Mucosa of stomach (tissue), 1 donor: ENCODE results near the gene PELO.

ENCODE experiments used
- H3K27me3 ChIP-seq: one replicate; pipeline ENCODE4 v1.7.0; 2013; ENCODE audit warnings: mild to moderate bottlenecking, low read length; ENCODE audit not compliant: control insufficient read depth, insufficient read depth
- H3K36me3 ChIP-seq: one replicate; pipeline ENCODE4 v1.7.0; 2013; ENCODE audit warnings: low read length; ENCODE audit not compliant: control insufficient read depth, insufficient read depth
- H3K4me1 ChIP-seq: one replicate; pipeline ENCODE4 v1.7.0; 2013; ENCODE audit warnings: mild to moderate bottlenecking, low read length; ENCODE audit not compliant: control insufficient read depth, insufficient read depth
- H3K4me3 ChIP-seq: one replicate; pipeline ENCODE4 v1.7.0; 2013; ENCODE audit warnings: low read length
- H3K9ac ChIP-seq: one replicate; pipeline ENCODE4 v1.7.0; 2013; ENCODE audit warnings: mild to moderate bottlenecking, low read length, moderate library complexity
- H3K9me3 ChIP-seq: one replicate; pipeline ENCODE4 v1.7.0; 2013; ENCODE audit warnings: mild to moderate bottlenecking, low read length, moderate library complexity; ENCODE audit not compliant: control insufficient read depth
- donor health status: Pancreatic carcinoma.

PELO gene

DNA sequence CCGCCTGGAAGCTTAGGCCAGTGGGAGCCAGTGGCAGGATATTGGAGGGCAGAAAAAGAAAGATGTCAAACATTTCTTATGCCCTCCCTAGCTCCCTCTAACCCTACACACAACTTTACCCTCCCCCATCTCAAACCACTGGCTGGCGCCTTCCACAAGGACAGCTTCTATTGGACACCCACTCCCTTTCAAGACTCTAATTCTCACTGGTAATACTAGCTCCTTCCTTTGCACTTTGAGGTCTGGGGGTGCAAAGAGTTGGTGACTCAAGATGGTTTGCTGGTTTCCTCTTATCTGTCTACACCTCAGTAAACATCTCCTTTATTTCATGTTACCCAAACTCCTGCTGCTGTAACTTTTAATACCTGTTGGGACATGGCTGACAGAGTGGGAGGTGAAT, 11.6 kb upstream of the PELO start:
- Histone ChIP-seq H3K9me3 (no peaks in the 10 kb centered on the region), H3K9ac (no peak overlapping the region), H3K27me3 (no peaks in the 10 kb centered on the region), H3K4me1 (no peaks in the 10 kb centered on the region), H3K4me3 (no peak overlapping the region), H3K36me3 (no peaks in the 10 kb centered on the region)

DNA sequence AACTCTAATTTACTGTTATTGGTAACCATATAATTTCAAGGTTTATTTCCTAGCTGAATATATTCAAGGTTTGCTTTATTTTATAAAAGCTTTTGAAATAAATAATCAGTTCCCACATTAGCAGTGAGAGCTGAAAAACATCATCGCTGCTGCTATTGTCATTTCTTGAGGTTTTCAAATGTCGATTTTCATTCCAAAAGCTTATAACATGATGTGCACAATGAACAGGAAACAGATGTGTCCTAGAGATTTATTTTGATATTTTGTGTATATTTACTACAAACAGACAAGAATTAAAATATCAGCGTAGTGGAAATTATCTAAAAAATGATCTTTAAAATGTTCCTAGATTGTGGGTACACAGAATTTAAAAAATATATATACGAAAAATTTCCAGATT, 10.5 kb upstream of the PELO start:
- Histone ChIP-seq H3K9ac (no peak overlapping the region), H3K4me1 (no peaks in the 10 kb centered on the region), H3K9me3 (no peaks in the 10 kb centered on the region), H3K4me3 (no peak overlapping the region), H3K27me3 (no peaks in the 10 kb centered on the region), H3K36me3 (no peaks in the 10 kb centered on the region)

DNA sequence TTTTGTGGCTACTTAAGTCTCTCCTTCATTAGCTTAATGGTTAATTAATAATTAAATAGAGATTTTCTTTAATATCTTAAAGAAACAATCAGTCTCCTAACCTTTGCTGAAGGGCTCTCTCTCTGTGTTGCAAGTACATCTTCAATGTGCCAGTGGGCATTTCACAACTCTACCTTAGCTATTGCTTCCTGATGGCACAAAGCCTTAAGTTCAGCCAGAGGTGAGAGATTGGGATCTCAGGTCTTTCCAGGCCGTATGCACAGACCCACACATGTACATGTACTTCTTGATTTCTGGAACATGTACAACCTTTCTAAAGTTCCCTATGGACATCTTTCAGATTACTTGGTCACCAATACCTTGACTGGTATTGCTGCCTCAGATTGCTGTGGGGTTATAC, 8.9 kb upstream of the PELO start:
- no peaks in the 10 kb centered on the region for H3K9me3 ChIP-seq
- H3K9ac ChIP-seq = no peak overlapping the region
- H3K36me3 ChIP-seq = no peaks in the 10 kb centered on the region
- no peaks in the 10 kb centered on the region for H3K4me1 ChIP-seq
- H3K27me3 ChIP-seq = no peaks in the 10 kb centered on the region
- no peak overlapping the region for H3K4me3 ChIP-seq

DNA sequence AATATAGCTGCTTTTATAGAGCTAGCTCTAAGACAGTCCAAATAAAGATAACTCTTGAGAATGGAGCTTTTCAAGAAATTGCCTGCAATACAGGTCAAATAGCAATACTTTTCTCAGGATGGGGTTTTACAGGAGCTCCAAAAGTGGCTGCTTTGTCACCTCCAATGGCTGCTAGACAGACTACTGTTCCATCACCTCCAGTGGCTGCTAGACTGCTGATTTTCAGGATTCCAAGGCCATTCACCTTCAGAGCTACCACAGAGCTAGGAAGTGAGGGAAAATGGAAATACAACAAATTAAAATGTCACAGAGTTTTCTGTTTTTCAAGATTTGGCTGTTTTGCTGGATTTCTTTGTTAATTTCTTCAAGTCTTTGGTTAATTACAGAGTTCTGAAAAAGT, 8.5 kb upstream of the PELO start:
- H3K9me3 ChIP-seq = no peaks in the 10 kb centered on the region
- H3K27me3 ChIP-seq = no peaks in the 10 kb centered on the region
- H3K4me3 ChIP-seq = no peak overlapping the region
- no peaks in the 10 kb centered on the region for H3K4me1 ChIP-seq
- H3K9ac ChIP-seq = no peak overlapping the region
- H3K36me3 ChIP-seq = no peaks in the 10 kb centered on the region

DNA sequence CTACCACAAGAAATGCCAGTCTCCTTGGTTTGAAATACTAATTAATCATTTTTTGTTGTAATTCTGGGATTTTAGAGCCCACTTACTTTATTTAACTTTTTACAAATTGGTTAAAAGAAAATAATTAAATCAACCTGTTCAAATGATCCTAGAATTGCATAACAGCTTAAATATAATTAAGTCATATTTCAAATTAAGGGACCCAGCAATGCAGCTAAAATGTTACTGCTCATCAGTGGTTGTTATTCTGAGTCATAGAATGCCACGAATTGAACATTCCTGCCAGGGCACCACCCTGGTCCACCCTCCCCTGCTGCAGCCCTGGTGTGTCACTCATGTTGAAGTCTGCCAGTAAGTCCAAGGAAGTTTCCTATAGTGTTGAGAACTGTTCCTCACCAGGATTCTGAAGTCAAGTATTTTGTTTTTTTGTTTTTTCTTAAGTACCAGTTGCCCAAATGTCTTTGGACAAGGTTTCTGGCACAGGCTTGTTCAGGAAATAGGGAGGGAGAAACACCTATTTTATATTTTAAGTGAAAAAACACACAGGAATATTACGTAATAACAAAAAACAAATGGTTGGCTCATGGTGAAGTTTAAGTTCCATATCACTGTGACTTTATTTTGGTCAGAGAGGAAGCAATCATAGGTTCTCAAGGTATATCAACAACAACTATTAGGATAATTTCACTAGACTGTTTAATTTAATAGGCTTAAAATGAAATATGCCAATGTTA, 4.3 kb upstream of the PELO start:
- Histone ChIP-seq H3K36me3 (no peaks in the 10 kb centered on the region), H3K4me3 (no peak overlapping the region), H3K27me3 (peaks cover 2% of the 10 kb centered on the region), H3K9me3 (no peaks in the 10 kb centered on the region), H3K9ac (no peak overlapping the region), H3K4me1 (peaks cover 2% of the 10 kb centered on the region)

DNA sequence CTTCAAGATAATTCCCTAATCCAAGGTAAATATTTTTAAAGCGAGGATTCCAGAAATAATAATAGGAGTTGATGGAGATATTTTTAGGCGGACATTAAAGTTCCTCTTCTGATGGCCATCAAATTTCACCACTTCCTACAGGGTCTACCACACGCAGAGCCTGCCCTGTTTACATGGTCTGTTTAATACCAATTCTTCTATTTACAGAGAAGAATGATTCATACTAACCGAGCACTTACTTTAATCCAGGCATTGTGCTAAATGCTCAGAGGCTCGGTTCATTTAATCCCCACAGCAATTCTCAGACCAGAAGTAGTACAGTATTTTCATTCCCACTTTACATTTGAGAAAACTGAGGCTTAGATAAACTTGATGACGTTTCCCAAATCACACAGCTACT, 3.0 kb upstream of the PELO start:
- H3K27me3 ChIP-seq = peaks cover 4% of the 10 kb centered on the region
- no peak overlapping the region for H3K4me3 ChIP-seq
- H3K36me3 ChIP-seq = no peaks in the 10 kb centered on the region
- no peaks in the 10 kb centered on the region for H3K9me3 ChIP-seq
- H3K4me1 ChIP-seq = peaks cover 4% of the 10 kb centered on the region
- no peak overlapping the region for H3K9ac ChIP-seq

DNA sequence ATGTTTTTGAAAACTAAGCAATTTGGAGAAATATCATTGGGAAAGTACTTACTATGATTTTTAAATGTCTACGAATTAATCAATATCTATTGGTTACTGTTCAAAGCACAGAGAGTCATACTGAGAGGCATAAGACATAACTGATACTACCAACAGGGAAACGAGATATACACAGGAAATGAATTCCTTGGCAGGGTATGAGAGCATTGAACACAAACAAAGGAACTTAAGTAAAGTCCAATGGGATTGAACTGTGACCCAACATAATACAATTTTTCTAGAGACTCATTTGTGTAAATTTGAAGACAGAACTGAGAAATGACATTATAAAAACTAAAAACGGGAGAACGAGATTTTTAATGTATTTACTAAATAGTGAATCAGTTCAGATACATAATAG, 1.3 kb upstream of the PELO start:
- Histone ChIP-seq H3K36me3 (no peaks in the 10 kb centered on the region), H3K4me3 (no peak overlapping the region), H3K9ac (no peak overlapping the region), H3K9me3 (no peaks in the 10 kb centered on the region), H3K4me1 (peaks cover 4% of the 10 kb centered on the region), H3K27me3 (peaks cover 4% of the 10 kb centered on the region)

DNA sequence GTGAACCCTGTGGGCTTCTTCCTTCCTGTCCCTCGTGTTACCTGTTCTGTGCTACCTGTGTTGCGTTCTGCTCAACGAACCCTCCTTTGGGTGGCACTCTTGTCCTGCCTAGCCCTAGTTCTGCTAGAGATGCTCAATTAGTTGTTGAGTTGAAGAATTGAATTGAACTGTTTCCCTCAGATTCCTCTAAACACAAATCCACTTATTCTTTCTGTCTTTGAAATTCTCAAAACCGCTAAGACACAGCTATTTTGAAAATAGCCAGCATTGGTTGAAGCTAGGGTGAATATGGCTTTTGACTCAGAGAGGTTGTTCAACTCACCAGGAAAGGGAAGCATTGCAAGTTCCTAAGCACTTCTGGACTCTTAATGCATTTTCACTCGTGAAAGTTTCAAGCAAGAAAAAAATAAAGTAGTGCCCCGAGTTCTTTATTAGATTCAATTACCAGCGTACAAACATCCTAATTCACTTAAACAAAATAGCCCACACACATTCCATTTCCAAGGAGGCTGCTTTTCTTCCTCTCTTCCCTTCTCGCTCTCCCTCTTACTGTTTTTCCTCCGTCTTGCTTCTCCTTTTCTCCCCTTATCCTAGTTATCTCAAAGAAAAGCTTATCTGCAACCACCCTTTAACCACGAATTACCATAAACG, 642 bp upstream of the PELO start:
- Histone ChIP-seq H3K9me3 (no peaks in the 10 kb centered on the region), H3K4me1 (peaks cover 4% of the 10 kb centered on the region), H3K9ac (peak overlapping the region; percentile 16), H3K36me3 (no peaks in the 10 kb centered on the region), H3K4me3 (no peak overlapping the region), H3K27me3 (peaks cover 4% of the 10 kb centered on the region)

DNA sequence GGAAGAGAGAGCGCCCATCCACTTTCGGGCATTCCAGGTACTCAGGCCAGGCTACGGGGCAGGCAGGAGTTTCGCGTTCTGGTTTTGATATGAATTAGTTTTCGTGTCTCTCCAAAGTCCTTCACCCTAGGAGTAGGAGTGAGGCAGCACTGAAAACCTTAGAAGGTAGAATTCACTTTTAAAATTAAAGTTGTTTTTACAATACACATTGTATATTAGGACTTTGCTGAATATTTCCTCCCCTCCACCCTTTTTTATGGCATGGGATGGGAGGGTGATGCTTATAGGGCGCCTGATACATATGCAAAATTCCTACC, 747 bp downstream of the PELO start:
- Histone ChIP-seq H3K9ac (peak overlapping the region; percentile 68), H3K36me3 (no peaks in the 10 kb centered on the region), H3K27me3 (peaks cover 4% of the 10 kb centered on the region), H3K4me1 (peaks cover 4% of the 10 kb centered on the region), H3K4me3 (peak overlapping the region; percentile 64), H3K9me3 (no peaks in the 10 kb centered on the region)

DNA sequence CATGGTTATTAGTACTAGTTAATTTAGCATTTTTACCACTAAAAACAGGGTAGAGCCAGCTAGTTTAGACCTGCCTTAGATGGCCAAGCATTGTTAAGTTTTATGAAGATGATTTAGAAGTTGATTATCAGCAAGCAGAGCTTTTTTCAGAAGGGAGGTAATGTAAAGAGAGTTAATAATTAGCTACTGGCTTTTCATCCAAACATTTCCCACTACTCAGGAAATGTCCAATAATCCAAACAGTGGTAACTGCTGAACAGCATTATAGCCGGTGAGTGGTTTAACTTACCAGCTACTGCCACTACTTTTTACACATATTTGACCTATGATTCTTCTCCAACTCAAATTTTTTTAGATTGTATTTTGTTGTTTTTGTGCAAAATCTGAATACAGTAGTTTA, 1.7 kb downstream of the PELO start:
- peaks cover 4% of the 10 kb centered on the region for H3K4me1 ChIP-seq
- no peaks in the 10 kb centered on the region for H3K36me3 ChIP-seq
- no peak overlapping the region for H3K4me3 ChIP-seq
- peaks cover 4% of the 10 kb centered on the region for H3K27me3 ChIP-seq
- no peaks in the 10 kb centered on the region for H3K9me3 ChIP-seq
- no peak overlapping the region for H3K9ac ChIP-seq

DNA sequence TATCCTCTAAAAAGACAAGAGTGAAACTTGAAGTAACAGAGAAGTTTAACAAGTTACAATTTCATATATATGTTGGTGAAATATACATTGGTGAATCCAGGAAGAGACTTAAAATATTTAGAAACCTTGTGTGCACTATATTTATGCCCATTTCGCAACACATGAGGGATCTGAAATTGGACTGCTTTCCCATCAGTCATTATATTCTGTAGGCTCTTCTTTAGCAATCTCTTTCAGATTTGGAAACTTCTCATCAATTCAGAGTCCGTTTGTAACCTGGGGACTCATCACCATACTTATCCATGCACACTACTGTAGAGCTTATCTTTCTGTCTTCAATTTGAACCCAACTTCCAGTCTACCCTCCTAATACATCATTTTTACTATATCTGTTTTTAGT, 2.1 kb downstream of the PELO start:
- Histone ChIP-seq H3K9me3 (no peaks in the 10 kb centered on the region), H3K27me3 (peaks cover 4% of the 10 kb centered on the region), H3K4me3 (no peak overlapping the region), H3K9ac (no peak overlapping the region), H3K36me3 (no peaks in the 10 kb centered on the region), H3K4me1 (peaks cover 9% of the 10 kb centered on the region)

DNA sequence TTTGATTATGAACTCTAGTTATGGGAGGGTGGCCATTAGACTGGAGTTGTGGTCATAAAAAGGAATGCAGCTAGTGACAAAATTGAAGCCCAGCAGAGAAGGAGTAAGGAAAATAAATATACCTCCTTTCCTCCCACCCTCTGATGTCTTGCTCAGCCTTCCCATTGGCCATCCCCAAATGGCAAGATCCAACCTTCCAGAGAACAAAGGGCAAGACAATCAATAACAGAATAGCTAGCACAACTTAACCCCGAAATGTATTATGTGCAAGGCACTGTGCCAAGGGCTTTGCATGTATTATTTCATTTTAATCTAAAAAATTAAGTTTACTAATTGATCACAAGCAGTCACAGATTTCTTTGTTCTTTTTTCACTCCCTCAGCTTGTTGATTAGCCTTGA, 3.6 kb downstream of the PELO start:
- no peaks in the 10 kb centered on the region for H3K36me3 ChIP-seq
- H3K9ac ChIP-seq = no peak overlapping the region
- H3K9me3 ChIP-seq = no peaks in the 10 kb centered on the region
- peaks cover 9% of the 10 kb centered on the region for H3K4me1 ChIP-seq
- peaks cover 4% of the 10 kb centered on the region for H3K27me3 ChIP-seq
- no peak overlapping the region for H3K4me3 ChIP-seq

DNA sequence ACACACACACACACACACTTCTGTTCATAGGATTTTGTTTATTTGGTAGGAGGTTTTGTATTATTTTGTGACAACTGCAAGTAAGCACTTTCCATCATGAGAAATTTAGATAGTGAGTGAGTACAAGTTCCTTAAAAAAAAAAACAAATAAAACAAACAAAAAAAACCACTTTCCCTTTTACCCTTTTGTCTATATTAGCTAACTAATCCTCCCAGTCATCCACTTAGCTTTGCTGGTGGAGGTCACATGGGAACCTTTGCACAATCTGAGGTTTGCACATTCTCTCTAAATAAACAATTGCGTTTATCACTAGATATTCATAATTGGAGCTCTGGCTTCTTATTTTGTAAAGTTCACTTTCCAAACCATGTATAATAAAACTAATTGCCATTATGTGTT, 6.8 kb downstream of the PELO start:
- no peak overlapping the region for H3K4me3 ChIP-seq
- H3K9ac ChIP-seq = no peak overlapping the region
- no peaks in the 10 kb centered on the region for H3K36me3 ChIP-seq
- no peaks in the 10 kb centered on the region for H3K27me3 ChIP-seq
- peaks cover 4% of the 10 kb centered on the region for H3K4me1 ChIP-seq
- H3K9me3 ChIP-seq = no peaks in the 10 kb centered on the region
